Smooth muscle cell (in vitro differentiated cells): ENCODE measurements around the gene TGFBR3. TPM values are rescaled to one million over a fixed set of nuclear protein-coding genes. Genes with fewer than 3 reads are reported as not detected.

Source experiments
- DNase-seq: peaks from one replicate; lab custom pipeline; 2025; ENCODE audit not compliant: unreplicated experiment; lab: John Stamatoyannopoulos, UW
- H2AFZ ChIP-seq: fragments of 200-600 bp; sonication (generic); 2 replicates; pipeline ENCODE4 v1.6.0; 2016; ENCODE audit warnings: antibody characterized with exemption, low read depth, mild to moderate bottlenecking
- H3F3A ChIP-seq: fragments of 200-600 bp; sonication (generic); 2 replicates; pipeline ENCODE4 v1.6.0; 2017; ENCODE audit warnings: antibody characterized with exemption, low read depth
- H3K27ac ChIP-seq: fragments of 200-600 bp; sonication (generic); 2 replicates; pipeline ENCODE4 v1.5.1; 2016; ENCODE audit warnings: low read depth, mild to moderate bottlenecking
- H3K27me3 ChIP-seq: fragments of 200-600 bp; sonication (generic); 2 replicates; pipeline ENCODE4 v1.6.1; 2016; ENCODE audit warnings: low read depth, mild to moderate bottlenecking
- H3K36me3 ChIP-seq: fragments of 200-600 bp; sonication (generic); 2 replicates; pipeline ENCODE4 v1.5.1; 2016; ENCODE audit warnings: low read depth
- H3K4me1 ChIP-seq: fragments of 200-600 bp; sonication (generic); 2 replicates; pipeline ENCODE4 v1.5.1; 2016; ENCODE audit warnings: low read depth
- H3K4me2 ChIP-seq: fragments of 200-600 bp; sonication (generic); 2 replicates; pipeline ENCODE4 v1.6.0; 2016; ENCODE audit warnings: mild to moderate bottlenecking
- H3K4me3 ChIP-seq: fragments of 200-600 bp; sonication (generic); 2 replicates; pipeline ENCODE4 v1.5.1; 2016; ENCODE audit warnings: mild to moderate bottlenecking
- H3K79me2 ChIP-seq: fragments of 200-600 bp; sonication (generic); 2 replicates; pipeline ENCODE4 v1.6.0; 2016; ENCODE audit warnings: low read depth, mild to moderate bottlenecking
- H3K9ac ChIP-seq: fragments of 200-600 bp; sonication (generic); 2 replicates; pipeline ENCODE4 v1.6.0; 2016; ENCODE audit warnings: low read depth
- H3K9me3 ChIP-seq: fragments of 200-600 bp; sonication (generic); replicated peaks from 2 replicates; pipeline ENCODE4 v1.5.1; 2016; ENCODE audit warnings: low read depth
- H4K20me1 ChIP-seq: fragments of 200-600 bp; sonication (generic); 2 replicates; pipeline ENCODE4 v1.6.0; 2016; ENCODE audit warnings: low read depth
- CTCF ChIP-seq: fragments of 200-600 bp; sonication (generic); IDR thresholded peaks from 2 replicates; pipeline ENCODE4 v1.5.1; 2017; ENCODE audit warnings: borderline replicate concordance, mild to moderate bottlenecking, antibody characterized with exemption; ENCODE audit not compliant: insufficient read depth, poor library complexity, severe bottlenecking
- WGBS: methylation state at CpG from one replicate; pipeline ENCODE4 v1.1.7; 2016; ENCODE audit warnings: low lambda C conversion rate; 5-methylcytosine and 5-hydroxymethylcytosine counted together
- polyA plus RNA-seq: library from polyadenylated mRNA; unstranded; fragments of >200 nt; fragmentation: Nextera tagmentation; extraction: Ambion mirVana; gene quantifications from 2 replicates; pipeline ENCODE4 v1.2.1, GENCODE V29; 2016
- total RNA-seq: library from RNA; depleted of rRNA; stranded (reverse); fragments of >200 nt; gene quantifications from 2 replicates; pipeline ENCODE4 v1.2.3, GENCODE V29; 2014

Gene TGFBR3
- total and polyA plus RNA-seq, 2 experiments from 2014 or later: 68.3 to 112 TPM

DNA sequence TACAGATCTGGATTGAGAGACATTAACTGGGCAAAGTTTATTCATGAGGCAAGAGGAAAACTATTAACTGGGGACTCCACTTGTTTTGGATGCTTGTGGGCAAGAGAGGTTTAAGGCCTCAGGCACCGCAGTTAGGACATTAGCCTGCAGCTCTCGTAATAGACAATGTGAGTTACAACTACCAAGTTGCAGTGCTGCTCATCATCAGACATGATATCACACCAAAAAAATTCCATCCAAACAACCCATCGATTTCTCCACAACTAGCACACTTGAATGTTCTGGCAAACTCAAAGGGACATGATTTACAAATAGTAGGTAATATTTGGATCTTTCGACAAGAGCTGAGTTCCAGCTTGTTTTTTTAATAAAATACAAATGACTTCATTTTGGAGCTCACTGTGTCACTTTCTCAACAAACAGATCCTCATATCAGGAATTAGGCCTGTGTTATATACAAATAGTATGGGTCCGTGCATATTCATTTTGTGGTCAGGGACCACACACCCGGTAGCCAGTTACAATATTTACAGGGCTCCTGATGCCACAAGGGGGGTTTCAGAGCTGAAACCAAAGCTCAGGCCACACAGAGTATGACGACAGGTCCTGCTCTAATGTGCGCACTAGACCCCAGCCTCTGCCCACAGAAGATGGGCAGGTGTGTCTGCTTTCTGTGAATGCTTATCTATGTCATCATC is 128.0 kb downstream of the TGFBR3 start:
- no peak overlapping the region for H3K9ac ChIP-seq
- H3K4me1 ChIP-seq: peaks cover 28% of the 10 kb centered on the region
- peak overlapping the region; percentile 52 for H3K4me2 ChIP-seq
- DNase-seq: no peak
- H3K27me3 ChIP-seq: no peaks in the 10 kb centered on the region
- no peak overlapping the region for H2AFZ ChIP-seq
- no peak for TF ChIP-seq CTCF
- 40% methylated on average over 8 of the region's 8 CpGs for WGBS
- H3K9me3 ChIP-seq: no peaks in the 10 kb centered on the region
- H3K79me2 ChIP-seq: peaks cover 35% of the 10 kb centered on the region
- peak overlapping the region; percentile 25 for H3K27ac ChIP-seq
- H3F3A ChIP-seq: peaks cover 9% of the 10 kb centered on the region
- no peaks in the 10 kb centered on the region for H3K36me3 ChIP-seq
- H3K4me3 ChIP-seq: no peak overlapping the region
- H4K20me1 ChIP-seq: no peaks in the 10 kb centered on the region

GRCh38 chr1:91755702-91756287 is 130.2 kb downstream of the TGFBR3 start:
- H3K4me1 ChIP-seq: peaks cover 11% of the 10 kb centered on the region
- no peaks in the 10 kb centered on the region for H3K9me3 ChIP-seq
- no peak overlapping the region for H3K4me2 ChIP-seq
- H3F3A ChIP-seq: peaks cover 9% of the 10 kb centered on the region
- H2AFZ ChIP-seq: no peak overlapping the region
- H3K9ac ChIP-seq: no peak overlapping the region
- H4K20me1 ChIP-seq: peaks cover 2% of the 10 kb centered on the region
- H3K27ac ChIP-seq: peak overlapping the region; percentile 30
- no peaks in the 10 kb centered on the region for H3K36me3 ChIP-seq
- H3K79me2 ChIP-seq: peaks cover 26% of the 10 kb centered on the region
- DNase-seq: no peak
- no peaks in the 10 kb centered on the region for H3K27me3 ChIP-seq
- no peak overlapping the region for H3K4me3 ChIP-seq
- 76% methylated on average over 6 of the region's 6 CpGs for WGBS
- no peak for TF ChIP-seq CTCF

DNA sequence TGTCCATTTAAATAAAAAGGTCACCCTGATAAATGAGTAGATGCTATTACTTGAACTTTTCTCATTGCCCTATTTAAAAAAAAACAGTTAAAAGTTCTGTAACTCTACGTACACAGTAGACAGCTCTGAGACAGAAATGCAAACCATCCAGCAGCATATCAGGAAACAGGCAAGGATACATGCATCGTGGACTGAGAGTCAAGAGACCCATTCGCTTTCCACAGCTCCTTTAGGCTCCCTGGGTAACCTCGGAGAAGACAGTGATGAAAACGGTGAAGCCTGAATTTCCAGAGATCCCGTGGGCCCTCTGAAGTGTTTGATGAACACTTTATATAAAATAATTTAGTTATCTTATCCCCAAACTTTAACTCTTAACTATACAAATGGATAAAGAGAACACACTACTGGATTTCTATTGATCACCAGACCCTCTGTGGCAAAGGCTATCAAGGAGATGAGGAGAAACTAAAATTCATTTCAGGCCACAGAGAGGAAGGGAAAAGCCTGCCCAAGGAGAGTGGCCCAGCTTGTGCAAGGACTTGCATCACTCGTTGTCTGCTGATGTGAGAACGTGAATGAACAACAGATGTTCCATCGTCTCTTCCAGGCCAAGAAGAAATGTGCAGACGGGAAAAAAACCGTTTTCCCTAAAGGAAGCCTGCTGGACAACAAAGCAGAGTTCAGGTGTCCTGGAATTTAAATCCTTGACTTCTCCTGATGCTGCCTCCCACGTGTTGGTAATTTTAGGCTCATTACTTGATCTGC is 131.0 kb downstream of the TGFBR3 start:
- Histone ChIP-seq H3K27me3 (no peaks in the 10 kb centered on the region), H3K36me3 (no peaks in the 10 kb centered on the region), H3K4me2 (no peak overlapping the region), H3K4me1 (peaks cover 9% of the 10 kb centered on the region), H3K9me3 (no peaks in the 10 kb centered on the region), H3F3A (peaks cover 13% of the 10 kb centered on the region), H2AFZ (no peak overlapping the region), H3K27ac (peak overlapping the region; percentile 30), H3K79me2 (peaks cover 19% of the 10 kb centered on the region), H3K9ac (no peak overlapping the region), H3K4me3 (no peak overlapping the region), H4K20me1 (peaks cover 3% of the 10 kb centered on the region)
- 67% methylated on average over 12 of the region's 12 CpGs for WGBS
- no peak for DNase-seq
- no peak for TF ChIP-seq CTCF
